ENCODE results near the gene TMEM30A.

The TMEM30A gene

DNA sequence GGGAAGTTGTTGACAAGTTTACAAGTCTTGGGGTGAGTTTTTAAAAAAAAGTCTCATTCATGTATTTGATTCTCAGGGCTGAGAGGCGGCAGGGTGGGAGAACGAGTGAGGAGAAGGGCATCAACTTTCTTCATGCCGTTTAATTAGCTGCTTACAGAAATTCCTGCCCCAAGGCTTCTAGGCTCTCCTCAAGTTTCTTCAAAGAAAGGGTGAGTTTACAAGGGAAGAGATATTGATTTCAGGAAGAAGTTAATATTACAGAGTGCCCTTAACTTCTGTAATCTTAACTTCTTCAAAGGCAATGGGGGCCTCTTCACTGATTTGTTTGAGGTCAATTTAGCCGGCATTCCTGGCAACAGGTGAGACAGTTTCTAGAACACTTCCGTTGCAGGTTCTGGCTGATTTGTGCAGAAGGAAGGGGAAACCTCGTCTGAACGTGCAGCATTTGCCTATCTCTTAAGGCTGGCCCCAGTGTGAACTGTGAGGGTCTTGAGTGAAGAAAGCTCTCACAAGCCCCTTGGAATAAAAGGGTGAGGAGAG is 75.3 kb downstream of the TMEM30A start:
- no peak for DNase-seq (ENCODE audit: low read depth)
- in situ Hi-C loops (cut with HindIII; ENCODE audit: low sequenced_read_pairs), result loop anchor here (25.0 kb wide), 3 partner anchors 797 to 1247 kb away; no protein-coding TSS in a partner anchor
- no peak overlapping the region for H3K4me3 ChIP-seq (ENCODE audit: low read depth, low read length)
- TF ChIP-seq, protein P1, sequence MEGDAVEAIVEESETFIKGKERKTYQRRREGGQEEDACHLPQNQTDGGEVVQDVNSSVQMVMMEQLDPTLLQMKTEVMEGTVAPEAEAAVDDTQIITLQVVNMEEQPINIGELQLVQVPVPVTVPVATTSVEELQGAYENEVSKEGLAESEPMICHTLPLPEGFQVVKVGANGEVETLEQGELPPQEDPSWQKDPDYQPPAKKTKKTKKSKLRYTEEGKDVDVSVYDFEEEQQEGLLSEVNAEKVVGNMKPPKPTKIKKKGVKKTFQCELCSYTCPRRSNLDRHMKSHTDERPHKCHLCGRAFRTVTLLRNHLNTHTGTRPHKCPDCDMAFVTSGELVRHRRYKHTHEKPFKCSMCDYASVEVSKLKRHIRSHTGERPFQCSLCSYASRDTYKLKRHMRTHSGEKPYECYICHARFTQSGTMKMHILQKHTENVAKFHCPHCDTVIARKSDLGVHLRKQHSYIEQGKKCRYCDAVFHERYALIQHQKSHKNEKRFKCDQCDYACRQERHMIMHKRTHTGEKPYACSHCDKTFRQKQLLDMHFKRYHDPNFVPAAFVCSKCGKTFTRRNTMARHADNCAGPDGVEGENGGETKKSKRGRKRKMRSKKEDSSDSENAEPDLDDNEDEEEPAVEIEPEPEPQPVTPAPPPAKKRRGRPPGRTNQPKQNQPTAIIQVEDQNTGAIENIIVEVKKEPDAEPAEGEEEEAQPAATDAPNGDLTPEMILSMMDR (IDR thresholded peaks at IDR 0.05; ENCODE audit: low read depth, low read length, missing control alignments), result no peak

DNA sequence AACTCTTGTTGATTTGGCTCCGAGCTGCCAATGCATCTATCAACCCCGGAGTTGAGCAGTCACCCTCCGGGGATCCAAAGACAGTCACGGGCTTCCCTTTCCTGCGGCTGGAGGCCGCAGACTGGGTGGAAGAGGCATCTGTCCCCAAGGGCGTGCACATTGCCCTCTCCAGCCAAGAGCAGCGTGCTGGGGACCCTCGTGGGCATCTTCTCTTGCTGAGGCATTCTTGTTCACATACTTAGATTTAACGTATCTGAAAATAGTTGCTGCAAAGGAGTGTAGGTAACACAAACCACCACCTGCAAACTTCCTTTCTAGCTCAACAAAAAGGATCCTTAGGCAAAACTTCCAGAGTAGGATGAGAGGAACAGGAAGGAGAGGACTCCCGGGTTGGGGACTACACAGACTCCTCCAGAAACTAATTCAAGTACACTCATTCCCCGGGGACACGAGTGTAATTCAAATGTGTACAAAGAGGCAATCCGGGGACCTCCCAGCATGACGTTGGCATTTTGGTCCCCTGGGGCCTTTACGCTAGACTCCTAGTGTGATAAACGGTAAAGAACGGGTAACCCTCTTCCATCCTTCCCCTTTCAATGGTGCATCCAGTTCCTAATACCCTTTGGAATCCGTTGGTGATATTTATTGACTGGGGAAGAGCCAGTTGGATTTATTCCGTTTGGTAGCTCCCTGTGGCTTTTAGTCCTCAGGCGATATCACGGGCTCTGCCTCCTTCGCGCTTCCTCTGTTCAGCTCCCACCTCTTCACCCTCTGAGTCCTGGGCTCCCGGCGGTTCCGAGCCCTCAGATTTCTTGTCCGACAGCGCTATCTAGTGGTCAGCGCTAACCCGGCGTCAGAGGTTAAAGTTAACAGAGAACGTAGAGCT is 76.1 kb downstream of the TMEM30A start:
- peak; percentile 66 for DNase-seq (ENCODE audit: low read depth)
- in situ Hi-C loops (cut with HindIII; ENCODE audit: low sequenced_read_pairs), result loop anchor here (25.0 kb wide), 3 partner anchors 796 to 1246 kb away; no protein-coding TSS in a partner anchor
- TF ChIP-seq, protein P1 (IDR thresholded peaks at IDR 0.05; ENCODE audit: low read depth, low read length, missing control alignments), result peak; percentile 87
- H3K4me3 ChIP-seq (ENCODE audit: low read depth, low read length), result peak overlapping the region; percentile 1

DNA sequence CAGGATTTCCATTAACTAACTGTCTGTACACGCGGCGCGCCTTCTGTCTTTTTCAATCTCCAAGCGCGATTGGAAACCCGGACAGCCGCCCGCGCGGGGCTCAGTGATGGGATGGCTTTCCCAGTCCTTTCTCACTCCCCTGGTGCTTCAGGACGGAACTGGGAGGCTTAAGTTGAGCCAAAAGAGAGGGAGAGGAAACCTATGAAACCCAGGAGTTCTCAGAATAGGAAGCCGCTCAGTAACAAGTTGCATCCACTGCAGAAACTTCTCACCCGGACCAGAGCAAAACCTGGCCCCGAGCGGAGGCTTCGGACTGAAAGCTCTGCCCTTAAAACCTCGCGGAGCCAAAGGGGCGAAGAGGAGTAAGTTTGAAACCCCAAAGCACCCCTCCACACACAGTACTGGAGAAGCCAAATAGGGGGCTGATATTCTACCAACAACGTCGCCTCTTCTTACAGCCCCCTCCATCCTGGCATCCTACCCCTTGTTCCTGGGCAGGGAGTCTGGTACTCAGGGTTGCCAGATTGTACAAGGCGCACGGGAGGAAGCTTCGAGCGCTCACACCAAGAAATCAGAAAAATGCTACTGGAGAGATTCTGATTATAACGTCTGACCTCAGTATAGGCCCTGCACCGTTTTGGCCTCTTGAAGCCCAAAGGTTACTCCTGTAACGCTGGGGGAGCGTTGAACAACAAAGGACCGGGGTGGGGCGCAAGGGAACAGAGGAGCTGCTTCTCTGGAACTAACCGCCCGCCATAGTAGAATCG is 77.8 kb downstream of the TMEM30A start:
- H3K4me3 ChIP-seq (ENCODE audit: low read depth, low read length), result peak overlapping the region; percentile 90
- TF ChIP-seq, protein P1 (IDR thresholded peaks at IDR 0.05; ENCODE audit: low read depth, low read length, missing control alignments), result no peak
- DNase-seq (ENCODE audit: low read depth), result no peak
- in situ Hi-C loops (cut with HindIII; ENCODE audit: low sequenced_read_pairs), result loop anchor here (25.0 kb wide), 3 partner anchors 794 to 1244 kb away; no protein-coding TSS in a partner anchor

DNA sequence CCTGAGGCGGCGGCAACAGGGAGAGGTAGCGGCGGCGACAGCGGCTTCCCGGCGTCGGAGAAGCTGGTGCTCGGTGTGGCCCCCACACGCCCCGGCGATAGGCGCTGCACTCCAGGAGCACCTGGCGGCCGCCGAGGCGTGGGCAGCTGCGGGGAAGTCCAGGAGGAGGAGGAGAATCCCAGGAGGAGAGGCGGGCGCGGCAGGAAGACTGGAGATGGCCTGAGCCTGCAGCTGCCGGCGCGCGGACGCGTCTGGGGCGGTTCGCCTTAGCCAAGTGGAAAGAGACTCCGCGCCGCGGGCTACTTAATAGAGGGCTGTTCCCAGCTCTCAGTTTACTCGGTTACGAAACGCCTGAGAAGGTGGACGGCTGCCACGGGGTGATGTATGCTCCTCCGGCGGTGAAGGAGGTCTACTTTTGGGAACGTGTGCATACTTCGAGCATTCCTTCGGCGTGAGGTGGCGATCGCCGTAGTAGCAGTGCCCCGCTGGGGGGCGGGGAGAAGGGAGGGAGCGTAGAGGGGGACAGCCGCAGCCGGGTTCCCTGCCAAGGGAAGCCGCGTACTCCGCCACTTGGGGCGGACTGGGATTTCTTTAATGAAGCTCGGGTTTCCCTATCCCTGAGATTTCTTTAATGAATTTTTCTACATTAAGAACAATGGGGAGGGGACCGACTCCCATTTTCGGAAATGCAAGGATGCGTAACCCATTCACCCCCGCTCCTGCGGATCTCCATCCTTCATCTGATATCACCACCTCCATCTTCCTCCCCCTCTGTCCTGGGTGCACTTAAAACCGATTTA is 78.6 kb downstream of the TMEM30A start, which contains the start of gene COL12A1:
Gene COL12A1 (minus strand): TSS at position 278 of the 800 bp plus-strand sequence. CDS start 3,261 bp downstream, outside the sequence.
- DNase-seq (ENCODE audit: low read depth), result peak; percentile 99
- in situ Hi-C loops (cut with HindIII; ENCODE audit: low sequenced_read_pairs), result loop anchor here (25.0 kb wide), 3 partner anchors 794 to 1244 kb away; no protein-coding TSS in a partner anchor
- TF ChIP-seq, protein P1 (IDR thresholded peaks at IDR 0.05; ENCODE audit: low read depth, low read length, missing control alignments), result peak; percentile 1
- H3K4me3 ChIP-seq (ENCODE audit: low read depth, low read length), result peak within 1 kb of the TSS; percentile 90

DNA sequence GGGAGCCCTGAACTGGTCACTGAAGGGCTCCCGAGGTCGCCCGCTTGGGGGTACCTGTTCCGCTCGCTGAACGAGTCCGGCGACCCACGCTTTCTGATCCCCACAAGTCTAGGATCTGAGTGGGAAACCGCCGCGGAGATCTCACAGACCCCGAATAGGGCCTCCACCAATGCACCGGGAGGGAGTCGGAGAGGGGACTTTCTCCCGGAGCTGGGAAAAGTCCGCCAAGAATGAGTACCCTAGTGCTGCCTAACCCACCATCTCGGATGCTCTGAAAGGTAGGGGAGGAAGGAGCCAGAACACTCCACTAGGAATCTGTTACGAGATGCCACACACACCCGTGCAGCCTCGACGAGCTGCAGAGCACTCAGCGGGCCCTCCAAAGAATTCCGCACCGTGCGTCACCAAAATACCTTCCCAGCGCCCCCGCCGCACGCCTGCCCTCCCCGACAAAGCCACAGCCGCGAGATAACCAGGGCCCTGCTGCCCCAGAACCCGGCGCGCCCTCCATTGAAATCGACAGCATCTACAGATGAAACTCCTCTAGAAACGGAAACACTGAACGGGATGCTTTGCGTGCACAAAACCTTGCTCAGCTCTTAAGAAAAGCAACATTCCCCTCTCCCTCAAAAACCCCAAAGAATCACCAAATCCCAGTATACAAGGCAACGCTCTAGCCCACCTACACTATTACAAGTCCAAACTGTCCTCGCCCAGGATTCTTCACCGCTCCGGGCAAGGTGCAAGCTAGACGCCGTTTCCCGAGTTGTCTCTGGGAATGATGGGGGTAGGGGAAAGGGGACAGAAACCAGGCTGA is 79.4 kb downstream of the TMEM30A start:
- no peak for DNase-seq (ENCODE audit: low read depth)
- in situ Hi-C loops (cut with HindIII; ENCODE audit: low sequenced_read_pairs), result loop anchor here (25.0 kb wide), 3 partner anchors 793 to 1243 kb away; no protein-coding TSS in a partner anchor
- TF ChIP-seq, protein P1 (IDR thresholded peaks at IDR 0.05; ENCODE audit: low read depth, low read length, missing control alignments), result no peak
- peak overlapping the region; percentile 90 for H3K4me3 ChIP-seq (ENCODE audit: low read depth, low read length)
